IMR-90 (cell line): Measurements from ENCODE around the gene RAP1A. TPM values are rescaled to one million over a fixed set of nuclear protein-coding genes. Genes with fewer than 3 reads are reported as not detected.

Source experiments
- ATAC-seq: fragments of 200-7000 bp; cut with Tn5 transposase; 2 replicates; pipeline ENCODE4 v1.9.1; 2020; ENCODE audit warnings: low read depth, mild to moderate bottlenecking, moderate library complexity
- BruUV-seq: library from RNA; stranded (reverse); fragments of 400-500 nt; replicated peaks from 2 replicates; lab custom pipeline; 2021; lab: Mats Ljungman, UMichigan
- CTCF ChIA-PET: fragments of 300-600 bp; formaldehyde crosslinking; extraction: SDS; loops from one replicate; lab custom pipeline; 2021; ENCODE audit warnings: antibody characterized with exemption; lab: Yijun Ruan, JAX
- POLR2A ChIA-PET: fragments of 300-600 bp; sonication (Branson Sonifier 250); formaldehyde crosslinking; loops from one replicate; lab custom pipeline; 2022; ENCODE audit warnings: antibody characterized with exemption; ENCODE audit not compliant: unreplicated experiment; lab: Charles Lee
- DNase-seq: peaks from one replicate; pipeline ENCODE4 v3.0.0; 2013
- H2AFZ ChIP-seq: replicated peaks from 2 replicates; pipeline ENCODE3; 2013; ENCODE audit warnings: low read length, mild to moderate bottlenecking; ENCODE audit not compliant: poor library complexity
- H2AK5ac ChIP-seq: 2 replicates; pipeline ENCODE4 v1.6.1; 2013; ENCODE audit warnings: low read depth, low read length, inconsistent platforms
- H2AK9ac ChIP-seq: replicated peaks from 2 replicates; pipeline ENCODE3; 2013; ENCODE audit warnings: mild to moderate bottlenecking, low read depth, low read length, moderate library complexity; ENCODE audit not compliant: poor library complexity
- H2BK120ac ChIP-seq: 2 replicates; pipeline ENCODE4 v1.6.1; 2013; ENCODE audit warnings: low read depth, low read length, inconsistent platforms
- H2BK15ac ChIP-seq: 3 replicates; pipeline ENCODE4 v1.6.1; 2013; ENCODE audit warnings: low read depth, low read length, inconsistent platforms
- H2BK20ac ChIP-seq: 2 replicates; pipeline ENCODE4 v1.6.1; 2013; ENCODE audit warnings: low read depth, mild to moderate bottlenecking, inconsistent platforms, low read length, moderate library complexity
- H2BK5ac ChIP-seq: 2 replicates; pipeline ENCODE4 v1.6.1; 2013; ENCODE audit warnings: mild to moderate bottlenecking, low read depth, low read length, inconsistent platforms; ENCODE audit not compliant: poor library complexity, severe bottlenecking
- H3K14ac ChIP-seq: replicated peaks from 2 replicates; pipeline ENCODE4 v1.6.1; 2013; ENCODE audit warnings: low read depth, low read length, inconsistent platforms
- H3K18ac ChIP-seq: 2 replicates; pipeline ENCODE4 v1.6.1; 2013; ENCODE audit warnings: low read depth, low read length, control low read depth
- H3K23ac ChIP-seq: 2 replicates; pipeline ENCODE4 v1.6.1; 2013; ENCODE audit warnings: low read depth, low read length, inconsistent platforms
- H3K27ac ChIP-seq: 2 replicates; pipeline ENCODE4 v1.5.1; 2013; ENCODE audit warnings: mild to moderate bottlenecking, control low read depth, low read length; ENCODE audit not compliant: insufficient read depth
- H3K27me3 ChIP-seq: 2 replicates; pipeline ENCODE4 v1.6.1; 2013; ENCODE audit warnings: low read length; ENCODE audit not compliant: control insufficient read depth, insufficient read depth
- H3K36me3 ChIP-seq: 2 replicates; pipeline ENCODE4 v1.6.1; 2013; ENCODE audit warnings: low read length, mixed read lengths; ENCODE audit not compliant: control insufficient read depth, insufficient read depth
- H3K4ac ChIP-seq: 2 replicates; pipeline ENCODE4 v1.6.1; 2013; ENCODE audit warnings: low read depth, low read length, inconsistent platforms
- H3K4me1 ChIP-seq: 2 replicates; pipeline ENCODE4 v1.6.1; 2013; ENCODE audit warnings: low read length, mixed read lengths; ENCODE audit not compliant: control insufficient read depth, insufficient read depth
- H3K4me2 ChIP-seq: 2 replicates; pipeline ENCODE4 v1.6.1; 2013; ENCODE audit warnings: low read depth, mild to moderate bottlenecking, control low read depth, low read length, moderate library complexity
- H3K4me3 ChIP-seq: 2 replicates; pipeline ENCODE4 v1.5.1; 2013; ENCODE audit warnings: low read depth, mild to moderate bottlenecking, control low read depth, low read length, moderate library complexity; ENCODE audit not compliant: insufficient read depth
- H3K56ac ChIP-seq: 2 replicates; pipeline ENCODE4 v1.6.1; 2013; ENCODE audit warnings: low read length, inconsistent platforms; ENCODE audit not compliant: insufficient read depth; ENCODE audit errors: extremely low read depth
- H3K79me1 ChIP-seq, 2 experiments: 2 replicates each; pipeline ENCODE4 v1.6.1; 2013; ENCODE audit warnings: low read length in 2 of 2, inconsistent platforms in 1 of 2, low read depth in 1 of 2
- H3K9ac ChIP-seq: 2 replicates; pipeline ENCODE4 v1.6.1; 2013; ENCODE audit warnings: low read depth, low read length, control low read depth
- H3K9me1 ChIP-seq: 2 replicates; pipeline ENCODE4 v1.6.1; 2013; ENCODE audit warnings: low read length, inconsistent platforms; ENCODE audit not compliant: insufficient read depth
- H3K9me3 ChIP-seq: 2 replicates; pipeline ENCODE4 v1.6.1; 2013; ENCODE audit warnings: low read length; ENCODE audit not compliant: control insufficient read depth, insufficient read depth
- H4K20me1 ChIP-seq: 2 replicates; pipeline ENCODE4 v1.6.1; 2013; ENCODE audit warnings: low read length, inconsistent platforms; ENCODE audit not compliant: insufficient read depth
- H4K5ac ChIP-seq: 2 replicates; pipeline ENCODE4 v1.6.1; 2013; ENCODE audit warnings: mild to moderate bottlenecking, low read depth, low read length, control low read depth
- H4K8ac ChIP-seq, 2 experiments: 2 replicates each; pipeline ENCODE4 v1.6.1; 2013; ENCODE audit warnings: low read depth in 2 of 2, low read length in 2 of 2, control low read depth in 1 of 2, inconsistent platforms in 1 of 2
- H4K91ac ChIP-seq: 2 replicates; pipeline ENCODE4 v1.6.1; 2013; ENCODE audit warnings: low read depth, low read length, inconsistent platforms; ENCODE audit not compliant: insufficient read depth
- MAFK ChIP-seq: IDR thresholded peaks from 2 replicates; pipeline ENCODE4 v1.6.1; 2012; ENCODE audit warnings: low read depth, low read length, improper control_type of control experiment
- NFE2L2 ChIP-seq: fragments of 150-350 bp; IDR thresholded peaks from 2 replicates; pipeline ENCODE4 v1.6.1; 2016; ENCODE audit warnings: low read depth, mild to moderate bottlenecking, low read length
- RFX5 ChIP-seq: IDR thresholded peaks from 2 replicates; pipeline ENCODE4 v1.8.0; 2012; ENCODE audit warnings: low read depth, mild to moderate bottlenecking, low read length, moderate library complexity
- WGBS, 2 experiments: methylation state at CpG; one replicate each; pipeline versions ENCODE4 v1.1.5 to v1.1.7; 2013; ENCODE audit warnings: missing lambda C conversion rate in 2 of 2; ENCODE audit not compliant: insufficient read length in 1 of 2; ENCODE audit errors: extremely low coverage in 2 of 2; 5-methylcytosine and 5-hydroxymethylcytosine counted together
- dilution Hi-C: fragments of 300-500 bp; cut with HindIII; formaldehyde crosslinking; loops from one replicate; pipeline ENCODE4 v1.14.3; 2018; ENCODE audit warnings: low sequenced_read_pairs; ENCODE audit not compliant: unreplicated experiment
- in situ Hi-C: fragments of 300-500 bp; cut with MboI; formaldehyde crosslinking; loops from 3 replicates; pipeline ENCODE4 v1.14.3; 2019; ENCODE audit warnings: low sequenced_read_pairs, inconsistent platforms, mixed read lengths
- intact Hi-C: fragments of 100-400 bp; cut with micrococcal nuclease; formaldehyde crosslinking; loops from 2 replicates; pipeline ENCODE4 v1.10.0; 2022
- polyA plus RNA-seq, 3 experiments: library from polyadenylated mRNA; depleted of rRNA; stranded (reverse); fragments of >200 nt; gene quantifications; 2 replicates each; pipeline ENCODE4 v1.2.3, GENCODE V29; 2012; ENCODE audit warnings: low replicate concordance in 1 of 3
- total RNA-seq: library from RNA; depleted of rRNA; stranded (reverse); fragments of >200 nt; gene quantifications from 2 replicates; pipeline ENCODE4 v1.2.3, GENCODE V29; 2012

Gene RAP1A
- total and polyA plus RNA-seq, 2 of the 4 experiments (the other 2 are of a cell fraction), result 18.1 to 43.6 TPM

- peaks cover 18% of the 10 kb centered on the region; the same call in 1 of the 2 replicates for H4K20me1 ChIP-seq
- H3K36me3 ChIP-seq, result no peaks in the 10 kb centered on the region
- H4K8ac ChIP-seq, result no peak overlapping the region
- H4K91ac ChIP-seq, result no peak overlapping the region
- intact Hi-C loops (no loop called here), in situ Hi-C loops (no loop called here), dilution Hi-C loops (no loop called here)
- BruUV-seq, result no TSS peak
- ChIA-PET CTCF (interaction anchor here (0.6 kb wide), 2 partner anchors 39 to 192 kb away, joined by 4 to 6 read pairs; no protein-coding TSS in a partner anchor), POLR2A (no interaction called here)
- WGBS, 2 experiments, result no CpG with 5 or more reads among the region's 4 CpGs
- no peak overlapping the region for H2BK120ac ChIP-seq
- H2BK5ac ChIP-seq, result no peak overlapping the region
- peaks cover 9 to 46% of the 10 kb centered on the region in 2 experiments for H3K79me1 ChIP-seq
- H3K9ac ChIP-seq, result no peak overlapping the region
- no peak overlapping the region for H2AFZ ChIP-seq
- DNase-seq, result no peak
- H2AK9ac ChIP-seq, result no peak overlapping the region
- no peak overlapping the region for H3K27ac ChIP-seq
- TF ChIP-seq RFX5 (no peak), MAFK (no peak), NFE2L2 (no peak)
- H2BK15ac ChIP-seq, result no peak overlapping the region
- no peak overlapping the region for H3K56ac ChIP-seq
- H3K4me3 ChIP-seq, result no peak overlapping the region
- no peaks in the 10 kb centered on the region for H3K27me3 ChIP-seq
- H3K23ac ChIP-seq, result no peak overlapping the region
- no peak overlapping the region for H2AK5ac ChIP-seq
- no peaks in the 10 kb centered on the region for H3K9me3 ChIP-seq
- peaks cover 2% of the 10 kb centered on the region; the same call in 1 of the 2 replicates for H3K4me1 ChIP-seq
- H3K4me2 ChIP-seq, result no peak overlapping the region
- no peak overlapping the region for H2BK20ac ChIP-seq
- H3K18ac ChIP-seq, result no peak overlapping the region
- H3K14ac ChIP-seq, result no peak overlapping the region
- no peak overlapping the region for H4K5ac ChIP-seq
- H3K4ac ChIP-seq, result no peak overlapping the region
- no peak for ATAC-seq
- no peaks in the 10 kb centered on the region; the same call in 1 of the 2 replicates for H3K9me1 ChIP-seq
Measured at GRCh38 chr1:111654839-111655238, 35.2 kb downstream of the RAP1A start.
